Measurements from ENCODE around the gene STXBP5. TPM values are rescaled to one million over a fixed set of nuclear protein-coding genes. Genes with fewer than 3 reads are reported as not detected.

Gene STXBP5
- total and polyA plus RNA-seq, 9 of the 15 experiments (the other 6 are each of a cell fraction or from before 2014, with no cell fraction given): 23.3 to 172 (median 71.5) TPM

GRCh38 chr6:147282566-147282959 is 78.3 kb downstream of the STXBP5 start:
- H4K20me1 ChIP-seq (replicated peaks; ENCODE audit: control insufficient read depth, insufficient read depth, low read length): no peaks in the 10 kb centered on the region
- no peak overlapping the region for H3K4me3 ChIP-seq
- no TSS peak for BruUV-seq (replicated peaks)
- TF ChIP-seq BCOR (IDR thresholded peaks at IDR 0.05) (no peak), MED1 (CRISPR knock-in tag; IDR thresholded peaks at IDR 0.05; ENCODE audit: borderline replicate concordance) (no peak), PHTF2 (CRISPR knock-in tag; IDR thresholded peaks at IDR 0.05) (no peak), STAG1 (CRISPR knock-in tag; IDR thresholded peaks at IDR 0.05; ENCODE audit: borderline replicate concordance) (no peak), CCAR2 (IDR thresholded peaks at IDR 0.05; ENCODE audit: low read depth, low read length) (no peak), ZNF263 (CRISPR knock-in tag; IDR thresholded peaks at IDR 0.05; ENCODE audit: borderline replicate concordance) (no peak), NCOA6 (IDR thresholded peaks at IDR 0.05) (no peak)
- TF ChIP-seq, protein P1, sequence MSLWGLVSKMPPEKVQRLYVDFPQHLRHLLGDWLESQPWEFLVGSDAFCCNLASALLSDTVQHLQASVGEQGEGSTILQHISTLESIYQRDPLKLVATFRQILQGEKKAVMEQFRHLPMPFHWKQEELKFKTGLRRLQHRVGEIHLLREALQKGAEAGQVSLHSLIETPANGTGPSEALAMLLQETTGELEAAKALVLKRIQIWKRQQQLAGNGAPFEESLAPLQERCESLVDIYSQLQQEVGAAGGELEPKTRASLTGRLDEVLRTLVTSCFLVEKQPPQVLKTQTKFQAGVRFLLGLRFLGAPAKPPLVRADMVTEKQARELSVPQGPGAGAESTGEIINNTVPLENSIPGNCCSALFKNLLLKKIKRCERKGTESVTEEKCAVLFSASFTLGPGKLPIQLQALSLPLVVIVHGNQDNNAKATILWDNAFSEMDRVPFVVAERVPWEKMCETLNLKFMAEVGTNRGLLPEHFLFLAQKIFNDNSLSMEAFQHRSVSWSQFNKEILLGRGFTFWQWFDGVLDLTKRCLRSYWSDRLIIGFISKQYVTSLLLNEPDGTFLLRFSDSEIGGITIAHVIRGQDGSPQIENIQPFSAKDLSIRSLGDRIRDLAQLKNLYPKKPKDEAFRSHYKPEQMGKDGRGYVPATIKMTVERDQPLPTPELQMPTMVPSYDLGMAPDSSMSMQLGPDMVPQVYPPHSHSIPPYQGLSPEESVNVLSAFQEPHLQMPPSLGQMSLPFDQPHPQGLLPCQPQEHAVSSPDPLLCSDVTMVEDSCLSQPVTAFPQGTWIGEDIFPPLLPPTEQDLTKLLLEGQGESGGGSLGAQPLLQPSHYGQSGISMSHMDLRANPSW (CRISPR knock-in tag; IDR thresholded peaks at IDR 0.05): no peak
- TF ChIP-seq, protein P2, sequence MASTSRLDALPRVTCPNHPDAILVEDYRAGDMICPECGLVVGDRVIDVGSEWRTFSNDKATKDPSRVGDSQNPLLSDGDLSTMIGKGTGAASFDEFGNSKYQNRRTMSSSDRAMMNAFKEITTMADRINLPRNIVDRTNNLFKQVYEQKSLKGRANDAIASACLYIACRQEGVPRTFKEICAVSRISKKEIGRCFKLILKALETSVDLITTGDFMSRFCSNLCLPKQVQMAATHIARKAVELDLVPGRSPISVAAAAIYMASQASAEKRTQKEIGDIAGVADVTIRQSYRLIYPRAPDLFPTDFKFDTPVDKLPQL (IDR thresholded peaks at IDR 0.05; ENCODE audit: extremely low read depth, insufficient read length): no peak
- no peaks in the 10 kb centered on the region for H3K9me1 ChIP-seq (ENCODE audit: control insufficient read depth, insufficient read depth, low read length)
- 91% methylated on average over 4 of the region's 4 CpGs for WGBS (ENCODE audit: insufficient coverage, low coverage, missing lambda C conversion rate)
- peaks cover 96% of the 10 kb centered on the region for H3K36me3 ChIP-seq (ENCODE audit: control insufficient read depth, insufficient read depth, low read length)
- no peak overlapping the region for H3K9ac ChIP-seq (ENCODE audit: insufficient read depth in 1 of 2, low read depth in 2 of 2, low read length in 2 of 2)
- no peak for DNase-seq (ENCODE audit: extremely low read depth in 1 of 4, low spot score in 3 of 4)
- peaks cover 0 to 8% of the 10 kb centered on the region in 2 experiments; a peak in 2 of 5 replicates for H3K4me1 ChIP-seq (replicated peaks in 1 of 2; ENCODE audit: control insufficient read depth in 2 of 2, insufficient read depth in 2 of 2, low read length in 2 of 2)
- CTCF ChIA-PET (ENCODE audit: low intra/inter-chr PET ratio): interaction anchor here (0.9 kb wide), 1 partner anchor 380 kb away, joined by 5 read pairs; no protein-coding TSS in a partner anchor
- FAIRE-seq: no peak
- H2AFZ ChIP-seq (ENCODE audit: low read depth, low read length): no peak overlapping the region
- intact Hi-C loops (cut with micrococcal nuclease): no loop called here
- POLR2A ChIA-PET: interaction anchor here (1.6 kb wide), 1 partner anchor 10 kb away, joined by 7 read pairs; no protein-coding TSS in a partner anchor
- peaks cover 80% of the 10 kb centered on the region for H3K79me2 ChIP-seq (ENCODE audit: control insufficient read depth, insufficient read depth, low read length)
- no peak overlapping the region for H3K4me2 ChIP-seq (ENCODE audit: insufficient read depth, low read length)
- peak; percentile 14; the same call in 1 of the 3 replicates for ATAC-seq
- 0 out of 3 replicates have a peak overlapping the region, but pooled peaks have one; percentile 2 for H3K27ac ChIP-seq (ENCODE audit: extremely low read depth, low read depth, low read length)
- no peaks in the 10 kb centered on the region for H3K27me3 ChIP-seq (ENCODE audit: control insufficient read depth in 2 of 2, insufficient read depth in 2 of 2, low read length in 2 of 2)
- in situ Hi-C loops (cut with MboI): no loop called here
- H3K9me3 ChIP-seq (replicated peaks; ENCODE audit: control insufficient read depth, insufficient read depth, low read depth, low read length): no peaks in the 10 kb centered on the region

Measured in K562 (cell line).